ENCODE data around the gene CACUL1. TPM values are rescaled to one million over a fixed set of nuclear protein-coding genes. Genes with fewer than 3 reads are reported as not detected.
"Not testable (repeated sequence)": the region's sequence is repeated elsewhere in the genome, so short reads cannot be mapped to it uniquely, and the experiment has no call there.

CACUL1 gene
- total RNA-seq, 6 experiments from 2014 or later: 31.5 to 34.0 (median 32.7) TPM

GRCh38 chr10:118664321-118664720 is 90.4 kb downstream of the CACUL1 start:
- Mint-ChIP-seq H3K36me3 (ENCODE audit: low read depth) (no peaks in the 10 kb centered on the region), H3K27me3 (ENCODE audit: insufficient read depth) (peaks cover 30% of the 10 kb centered on the region), H3K9me3 (no peaks in the 10 kb centered on the region), H3K27ac (no peak overlapping the region), H3K4me3 (no peak overlapping the region), H3K4me1 (ENCODE audit: low read depth) (peaks cover 7% of the 10 kb centered on the region)
- TF ChIP-seq CTCF (IDR thresholded peaks at IDR 0.05): no peak
- no peak for DNase-seq

- Mint-ChIP-seq H3K36me3 (ENCODE audit: low read depth) (no peaks in the 10 kb centered on the region), H3K27me3 (ENCODE audit: insufficient read depth) (peaks cover 26% of the 10 kb centered on the region), H3K4me3 (no peak overlapping the region), H3K4me1 (ENCODE audit: low read depth) (no peaks in the 10 kb centered on the region), H3K9me3 (no peaks in the 10 kb centered on the region), H3K27ac (no peak overlapping the region)
- DNase-seq: no peak
- TF ChIP-seq CTCF (IDR thresholded peaks at IDR 0.05): no peak
Measured at GRCh38 chr10:118663176-118663575, 91.6 kb downstream of the CACUL1 start.

GRCh38 chr10:118662228-118663035 is 92.3 kb downstream of the CACUL1 start:
- no peak for TF ChIP-seq CTCF (IDR thresholded peaks at IDR 0.05)
- Mint-ChIP-seq H3K27ac (no peak overlapping the region), H3K27me3 (ENCODE audit: insufficient read depth) (peaks cover 28% of the 10 kb centered on the region), H3K4me3 (no peak overlapping the region), H3K9me3 (no peaks in the 10 kb centered on the region), H3K4me1 (ENCODE audit: low read depth) (no peaks in the 10 kb centered on the region), H3K36me3 (ENCODE audit: low read depth) (no peaks in the 10 kb centered on the region)
- no peak for DNase-seq

- peaks cover 5% of the 10 kb centered on the region; the same call in 1 of the 2 replicates for H3K9me3 Mint-ChIP-seq
- no peaks in the 10 kb centered on the region for H3K36me3 Mint-ChIP-seq (ENCODE audit: low read depth)
Measured at GRCh38 chr10:118658762-118659161, 96.0 kb downstream of the CACUL1 start.

GRCh38 chr10:118658168-118658567 is 96.6 kb downstream of the CACUL1 start:
- not testable (repeated sequence) for H3K4me1 Mint-ChIP-seq (ENCODE audit: low read depth); H3K4me3 Mint-ChIP-seq; H3K36me3 Mint-ChIP-seq (ENCODE audit: low read depth); DNase-seq; H3K27ac Mint-ChIP-seq; H3K9me3 Mint-ChIP-seq
- peaks cover 17% of the 10 kb centered on the region for H3K27me3 Mint-ChIP-seq (ENCODE audit: insufficient read depth)

More at GRCh38 chr10:118658762-118659161, 96.0 kb downstream of the CACUL1 start:
- no peak overlapping the region for H3K4me3 Mint-ChIP-seq
- H3K27me3 Mint-ChIP-seq (ENCODE audit: insufficient read depth): peaks cover 17% of the 10 kb centered on the region
- DNase-seq: no peak
- no peak overlapping the region for H3K27ac Mint-ChIP-seq
- no peaks in the 10 kb centered on the region for H3K4me1 Mint-ChIP-seq (ENCODE audit: low read depth)
- TF ChIP-seq CTCF (IDR thresholded peaks at IDR 0.05): no peak

GRCh38 chr10:118645294-118645693 is 109.5 kb downstream of the CACUL1 start:
- DNase-seq; H3K4me3 Mint-ChIP-seq; H3K9me3 Mint-ChIP-seq; H3K27ac Mint-ChIP-seq; H3K4me1 Mint-ChIP-seq (ENCODE audit: low read depth); H3K36me3 Mint-ChIP-seq (ENCODE audit: low read depth): not testable (repeated sequence)
- peaks cover 16% of the 10 kb centered on the region for H3K27me3 Mint-ChIP-seq (ENCODE audit: insufficient read depth)

Measured in HFFc6 (cell line).